OCI-LY1 (cell line): ENCODE data around the gene SOX10.

ENCODE experiments used
- H2AFZ ChIP-seq: fragments of 200-600 bp; sonication (generic), shearing (Covaris generic); 2 replicates; pipeline ENCODE4 v1.6.0; 2014; ENCODE audit warnings: antibody characterized with exemption, mild to moderate bottlenecking, low read length
- H3F3A ChIP-seq: fragments of 200-600 bp; sonication (generic), shearing (Covaris generic); 2 replicates; pipeline ENCODE4 v1.6.0; 2014; ENCODE audit warnings: mild to moderate bottlenecking, antibody characterized with exemption, low read length, moderate library complexity; ENCODE audit not compliant: insufficient read depth
- H3K27ac ChIP-seq: fragments of 200-600 bp; sonication (generic); 2 replicates; pipeline ENCODE4 v1.5.1; 2014; ENCODE audit warnings: low read length, mixed run types, mild to moderate bottlenecking, low read depth; ENCODE audit not compliant: poor library complexity, severe bottlenecking
- H3K27me3 ChIP-seq: fragments of 200-600 bp; sonication (generic); 2 replicates; pipeline ENCODE4 v1.6.0; 2014; ENCODE audit warnings: antibody characterized with exemption, mild to moderate bottlenecking, low read length, moderate library complexity; ENCODE audit not compliant: insufficient read depth
- H3K36me3 ChIP-seq: fragments of 200-600 bp; sonication (generic); 2 replicates; pipeline ENCODE4 v1.6.1; 2014; ENCODE audit warnings: mild to moderate bottlenecking, antibody characterized with exemption, low read length, moderate library complexity, mixed read lengths; ENCODE audit not compliant: insufficient read depth
- H3K4me1 ChIP-seq: fragments of 200-600 bp; sonication (generic); 2 replicates; pipeline ENCODE4 v1.5.1; 2014; ENCODE audit warnings: mild to moderate bottlenecking, low read length, moderate library complexity; ENCODE audit not compliant: insufficient read depth, severe bottlenecking
- H3K4me2 ChIP-seq: fragments of 200-600 bp; sonication (generic), shearing (Covaris generic); 2 replicates; pipeline ENCODE4 v1.6.1; 2014; ENCODE audit warnings: low read length
- H3K4me3 ChIP-seq: fragments of 200-600 bp; sonication (generic); 2 replicates; pipeline ENCODE4 v1.5.1; 2014; ENCODE audit warnings: low read length, low read depth, mild to moderate bottlenecking, mixed read lengths; ENCODE audit not compliant: poor library complexity, severe bottlenecking
- H3K79me2 ChIP-seq: fragments of 200-600 bp; shearing (Covaris generic); 2 replicates; pipeline ENCODE4 v1.6.1; 2016; ENCODE audit warnings: mixed run types, low read length, mixed read lengths; ENCODE audit not compliant: insufficient read depth
- H3K9ac ChIP-seq: fragments of 200-600 bp; sonication (generic), shearing (Covaris generic); 2 replicates; pipeline ENCODE4 v1.6.1; 2014; ENCODE audit warnings: mild to moderate bottlenecking, low read length, mixed read lengths
- H3K9me2 ChIP-seq: fragments of 200-600 bp; sonication (generic), shearing (Covaris generic); 2 replicates; pipeline ENCODE4 v1.6.1; 2014; ENCODE audit warnings: low read depth, mild to moderate bottlenecking, low read length, mixed read lengths
- H3K9me3 ChIP-seq: fragments of 200-600 bp; shearing (Covaris generic); 2 replicates; pipeline ENCODE4 v1.6.1; 2014; ENCODE audit warnings: low read length, mixed read lengths
- H4K20me1 ChIP-seq: fragments of 200-600 bp; sonication (generic), shearing (Covaris generic); 2 replicates; pipeline ENCODE4 v1.6.0; 2016; ENCODE audit warnings: mild to moderate bottlenecking, low read length; ENCODE audit not compliant: insufficient read depth
- CTCF ChIP-seq: fragments of 200-600 bp; sonication (generic), shearing (Covaris generic); IDR thresholded peaks from 2 replicates; pipeline ENCODE4 v1.5.1; 2017; ENCODE audit warnings: mild to moderate bottlenecking, antibody characterized with exemption, low read length, moderate library complexity, mixed read lengths
- EZH2 ChIP-seq: fragments of 200-600 bp; sonication (generic), shearing (Covaris generic); IDR thresholded peaks from 2 replicates; pipeline ENCODE4 v1.8.0; 2017; ENCODE audit warnings: borderline replicate concordance, mixed run types, mild to moderate bottlenecking, antibody characterized with exemption, low read length, moderate library complexity, mixed read lengths

SOX10 gene

GRCh38 chr22:38023045-38023444, 38.7 kb upstream of the SOX10 start:
- TF ChIP-seq EZH2, result no peak
- no peak for TF ChIP-seq CTCF
- Histone ChIP-seq H3K4me1 (no peaks in the 10 kb centered on the region), H3K27me3 (peaks cover 11% of the 10 kb centered on the region), H3K4me2 (no peak overlapping the region), H2AFZ (no peak overlapping the region), H3K27ac (no peak overlapping the region), H3K9me3 (no peaks in the 10 kb centered on the region), H3F3A (no peaks in the 10 kb centered on the region), H3K79me2 (no peaks in the 10 kb centered on the region), H3K9ac (no peak overlapping the region), H3K36me3 (no peaks in the 10 kb centered on the region), H3K9me2 (no peaks in the 10 kb centered on the region), H3K4me3 (no peak overlapping the region), H4K20me1 (no peaks in the 10 kb centered on the region)

- Histone ChIP-seq H3K9me3 (no peaks in the 10 kb centered on the region), H3K27ac (no peak overlapping the region), H3K9ac (no peak overlapping the region), H3K4me2 (no peak overlapping the region), H3K9me2 (no peaks in the 10 kb centered on the region), H3K79me2 (no peaks in the 10 kb centered on the region), H3K4me1 (no peaks in the 10 kb centered on the region), H3K36me3 (no peaks in the 10 kb centered on the region), H3F3A (no peaks in the 10 kb centered on the region), H2AFZ (no peak overlapping the region), H4K20me1 (no peaks in the 10 kb centered on the region), H3K27me3 (peaks cover 14% of the 10 kb centered on the region), H3K4me3 (no peak overlapping the region)
- TF ChIP-seq CTCF, result no peak
- no peak for TF ChIP-seq EZH2
Observed at GRCh38 chr22:38021206-38021605, 36.9 kb upstream of the SOX10 start.

GRCh38 chr22:38018938-38019827, 34.8 kb upstream of the SOX10 start:
- no peaks in the 10 kb centered on the region for H3K4me1 ChIP-seq
- no peaks in the 10 kb centered on the region for H4K20me1 ChIP-seq
- no peaks in the 10 kb centered on the region for H3F3A ChIP-seq
- H2AFZ ChIP-seq, result no peak overlapping the region
- H3K9ac ChIP-seq, result no peak overlapping the region
- H3K79me2 ChIP-seq, result no peaks in the 10 kb centered on the region
- no peaks in the 10 kb centered on the region for H3K9me2 ChIP-seq
- no peak for TF ChIP-seq CTCF
- no peak for TF ChIP-seq EZH2
- peaks cover 6% of the 10 kb centered on the region; the same call in 1 of the 2 replicates for H3K27me3 ChIP-seq
- no peaks in the 10 kb centered on the region for H3K9me3 ChIP-seq
- H3K4me2 ChIP-seq, result no peak overlapping the region
- no peak overlapping the region for H3K27ac ChIP-seq
- no peaks in the 10 kb centered on the region for H3K36me3 ChIP-seq
- H3K4me3 ChIP-seq, result no peak overlapping the region
